GM19452 (cell line): ENCODE measurements around the gene KCNQ2.

Experiments used
- ATAC-seq: cut with Tn5 transposase; IDR thresholded peaks from one replicate; pipeline ENCODE4 v1.9.1; 2021; ENCODE audit not compliant: unreplicated experiment

Gene KCNQ2

GRCh38 chr20:63471717-63471980 lies 806 bp downstream of the KCNQ2 start:
- ATAC-seq = no peak

- ATAC-seq = no peak
These were observed 1.3 kb downstream of the KCNQ2 start for GRCh38 chr20:63471002-63471716.

- no peak for ATAC-seq
These were observed 2.0 kb downstream of the KCNQ2 start for GRCh38 chr20:63470410-63470809.

GRCh38 chr20:63469713-63470101 lies 2.7 kb downstream of the KCNQ2 start:
- ATAC-seq = no peak

- ATAC-seq = no peak
These were observed 3.3 kb downstream of the KCNQ2 start for GRCh38 chr20:63469019-63469712.

GRCh38 chr20:63468421-63468820 lies 4.0 kb downstream of the KCNQ2 start:
- ATAC-seq = no peak

- no peak for ATAC-seq
These were observed 5.0 kb downstream of the KCNQ2 start for GRCh38 chr20:63467294-63468083.

- ATAC-seq = no peak
These were observed 5.6 kb downstream of the KCNQ2 start for GRCh38 chr20:63466861-63467260.

- ATAC-seq = no peak
These were observed 6.1 kb downstream of the KCNQ2 start for GRCh38 chr20:63466250-63466825.

- no peak for ATAC-seq
These were observed 6.8 kb downstream of the KCNQ2 start for GRCh38 chr20:63465380-63466249.

GRCh38 chr20:63464289-63464635 lies 8.2 kb downstream of the KCNQ2 start:
- no peak for ATAC-seq

GRCh38 chr20:63463400-63464288 lies 8.8 kb downstream of the KCNQ2 start:
- ATAC-seq = no peak

GRCh38 chr20:63462244-63462643 lies 10.2 kb downstream of the KCNQ2 start:
- ATAC-seq = no peak

- ATAC-seq = no peak
These were observed 11.2 kb downstream of the KCNQ2 start for GRCh38 chr20:63461104-63461763.

- no peak for ATAC-seq
These were observed 13.4 kb downstream of the KCNQ2 start for GRCh38 chr20:63459070-63459380.

GRCh38 chr20:63458170-63459069 lies 14.0 kb downstream of the KCNQ2 start:
- ATAC-seq = no peak

GRCh38 chr20:63457737-63458136 lies 14.7 kb downstream of the KCNQ2 start:
- no peak for ATAC-seq

- no peak for ATAC-seq
These were observed 15.8 kb downstream of the KCNQ2 start for GRCh38 chr20:63456429-63457284.
